K562 (cell line): Measurements from ENCODE around the gene DCST1. TPM values are rescaled to one million over a fixed set of nuclear protein-coding genes. Genes with fewer than 3 reads are reported as not detected.

ENCODE experiments used
- AFF1 ChIP-seq, 2 experiments: fragments of 450-650 bp; IDR thresholded peaks; 2 replicates each; pipeline ENCODE4 v1.6.1; 2018; ENCODE audit warnings: mild to moderate bottlenecking in 2 of 2, low read depth in 1 of 2; ENCODE audit not compliant: partially characterized antibody in 2 of 2
- CBX1 ChIP-seq: sonication (generic); IDR thresholded peaks from 2 replicates; pipeline ENCODE4 v1.6.1; 2016; ENCODE audit warnings: antibody characterized with exemption, low read depth, mild to moderate bottlenecking
- CEBPB ChIP-seq: fragments of 450-650 bp; IDR thresholded peaks from 2 replicates; pipeline ENCODE4 v1.6.1; 2016; ENCODE audit warnings: missing genetic modification characterization, missing compliant biosample characterization
- HMBOX1 ChIP-seq: sonication (generic); IDR thresholded peaks from 2 replicates; pipeline ENCODE4 v1.6.1; 2016
- NBN ChIP-seq: fragments of 450-650 bp; IDR thresholded peaks from 2 replicates; pipeline ENCODE4 v1.6.1; 2016; ENCODE audit warnings: low read depth, mild to moderate bottlenecking
- NFRKB ChIP-seq: fragments of 450-650 bp; IDR thresholded peaks from 2 replicates; pipeline ENCODE4 v1.6.1; 2016; ENCODE audit warnings: low read depth
- PHF20 ChIP-seq: fragments of 450-650 bp; IDR thresholded peaks from 2 replicates; pipeline ENCODE4 v1.6.1; 2018; ENCODE audit not compliant: partially characterized antibody
- POLR2AphosphoS2 ChIP-seq: IDR thresholded peaks from 2 replicates; pipeline ENCODE4 v1.6.1; 2012; ENCODE audit warnings: low read length, improper control_type of control experiment
- SIN3B ChIP-seq: fragments of 450-650 bp; IDR thresholded peaks from 2 replicates; pipeline ENCODE4 v1.6.1; 2017; ENCODE audit warnings: low read depth, mild to moderate bottlenecking, moderate library complexity
- TRIM24 ChIP-seq, 2 experiments: fragments of 450-650 bp; IDR thresholded peaks; 2 replicates each; pipeline ENCODE4 v1.6.1; 2016
- ZBTB5 ChIP-seq: fragments of 450-650 bp; IDR thresholded peaks from 2 replicates; pipeline ENCODE4 v1.6.1; 2017; ENCODE audit warnings: antibody characterized with exemption
- polyA plus RNA-seq, 8 experiments: library from polyadenylated mRNA; depleted of rRNA in 4 of 8; stranded (reverse) in 5 of 8; unstranded in 3 of 8; fragments of >200 nt; fragmentation: Nextera tagmentation in 2 of 8; fragmentation: Illumina TruSeq in 1 of 8; extraction: Ambion mirVana in 2 of 8; extraction: Trizol in 1 of 8; gene quantifications; 2 replicates each; pipeline versions ENCODE4 v1.2.1 to v1.2.3, GENCODE V29; 2011 to 2014; ENCODE audit warnings: inconsistent platforms in 1 of 8, missing spikeins in 1 of 8
- total RNA-seq, 7 experiments: library from RNA; depleted of rRNA in 6 of 7; stranded (reverse); fragments of >200 nt in 6 of 7; fragmentation: Illumina TruSeq in 2 of 7; extraction: Trizol in 2 of 7; gene quantifications; 2 replicates each; pipeline versions ENCODE4 v1.2.1 to v1.2.3, GENCODE V29; 2011 to 2021; ENCODE audit warnings: low replicate concordance in 1 of 7

Gene DCST1
- total and polyA plus RNA-seq, 9 of the 15 experiments (the other 6 are each of a cell fraction or from before 2014, with no cell fraction given) = not detected

- TF ChIP-seq PHF20 (peak; percentile 80), AFF1 (IDR thresholded peaks at IDR 0.05; ENCODE audit: low read depth in 1 of 2, partially characterized antibody in 2 of 2) (peak in 1 of 2 experiments; percentile 21), ZBTB5 (no peak), CBX1 (peak; percentile 92; the same call in 1 of the 2 replicates), POLR2AphosphoS2 (no peak), HMBOX1 (no peak), SIN3B (no peak), NBN (0 out of 2 replicates have a peak, but pooled peaks have one; percentile 81), TRIM24 (IDR thresholded peaks at IDR 0.05) (0 out of 4 replicates have a peak, but pooled peaks of 1 of the 2 experiments have one; percentile 4), NFRKB (no peak), CEBPB (tag) (peak; percentile 61; the same call in 1 of the 2 replicates)
- TF ChIP-seq, all 486 proteins: peak for 45
These were observed 30.6 kb downstream of the DCST1 start (continued) for GRCh38 chr1:155064111-155064831.
